Stimulated activated memory B cell treated with anti-CD40 and anti-IgM and Interleukin-4, amounts not matched to agents 10 μg/mL and 1 μg/mL and 100 μg/mL, for 72 hours (primary cell): ENCODE measurements around the gene PPIP5K2.
"Not testable (repeated sequence)": the region's sequence is repeated elsewhere in the genome, so short reads cannot be mapped to it uniquely, and the experiment has no call there.

Experiments
- ATAC-seq: fragments of 150-1000 bp; cut with Tn5 transposase; 2 replicates; pipeline ENCODE4 v1.10.0; 2021
- H3K27ac Mint-ChIP-seq: one replicate; pipeline ENCODE4 v1.8.0; 2022; ENCODE audit warnings: mild to moderate bottlenecking, mixed read lengths
- H3K27me3 Mint-ChIP-seq: one replicate; pipeline ENCODE4 v1.8.0; 2022; ENCODE audit warnings: mixed read lengths
- H3K36me3 Mint-ChIP-seq: one replicate; pipeline ENCODE4 v1.8.0; 2022; ENCODE audit warnings: mixed read lengths
- H3K4me1 Mint-ChIP-seq: one replicate; pipeline ENCODE4 v1.8.0; 2022; ENCODE audit warnings: mixed read lengths
- H3K4me3 Mint-ChIP-seq: one replicate; pipeline ENCODE4 v1.8.0; 2022; ENCODE audit warnings: mild to moderate bottlenecking, moderate library complexity, mixed read lengths
- H3K9me3 Mint-ChIP-seq: one replicate; pipeline ENCODE4 v1.8.0; 2022; ENCODE audit warnings: mixed read lengths

The PPIP5K2 gene

GRCh38 chr5:103119765-103120606, at the start of gene PPIP5K2, which contains the start of gene GIN1:
Gene PPIP5K2 (plus strand): TSS chr5:103120301. CDS start chr5:103129590, 9,289 bp downstream.
Gene GIN1 (minus strand): TSS chr5:103120138. CDS start chr5:103108707, 11,431 bp downstream.
- peak; percentile 98 for ATAC-seq
- Mint-ChIP-seq H3K27ac (peak within 1 kb of the TSS; percentile 97), H3K9me3 (no peaks in the 10 kb centered on the region), H3K4me3 (peak within 1 kb of the TSS; percentile 91), H3K27me3 (no peaks in the 10 kb centered on the region), H3K4me1 (peaks cover 32% of the 10 kb centered on the region), H3K36me3 (peaks cover 5% of the 10 kb centered on the region)

- H3K4me1 Mint-ChIP-seq, H3K27me3 Mint-ChIP-seq, H3K4me3 Mint-ChIP-seq, H3K36me3 Mint-ChIP-seq, ATAC-seq, H3K27ac Mint-ChIP-seq: not testable (repeated sequence)
- H3K9me3 Mint-ChIP-seq: peaks cover 35% of the 10 kb centered on the region
Observed at GRCh38 chr5:103073500-103073899, 46.6 kb upstream of the PPIP5K2 start.

GRCh38 chr5:103075442-103075841, 44.7 kb upstream of the PPIP5K2 start:
- Mint-ChIP-seq H3K4me3 (no peak overlapping the region), H3K4me1 (no peaks in the 10 kb centered on the region), H3K27ac (no peak overlapping the region), H3K27me3 (no peaks in the 10 kb centered on the region), H3K9me3 (peaks cover 41% of the 10 kb centered on the region), H3K36me3 (no peaks in the 10 kb centered on the region)
- ATAC-seq: no peak

- no peak overlapping the region for H3K4me3 Mint-ChIP-seq
- H3K36me3 Mint-ChIP-seq: peaks cover 17% of the 10 kb centered on the region
- no peaks in the 10 kb centered on the region for H3K27me3 Mint-ChIP-seq
- H3K9me3 Mint-ChIP-seq: peaks cover 53% of the 10 kb centered on the region
- no peaks in the 10 kb centered on the region for H3K4me1 Mint-ChIP-seq
- H3K27ac Mint-ChIP-seq: no peak overlapping the region
- no peak for ATAC-seq
Observed at GRCh38 chr5:103079796-103080195, 40.3 kb upstream of the PPIP5K2 start.

- Mint-ChIP-seq H3K36me3 (peaks cover 69% of the 10 kb centered on the region), H3K9me3 (peaks cover 33% of the 10 kb centered on the region), H3K4me3 (no peak overlapping the region), H3K27ac (no peak overlapping the region), H3K4me1 (no peaks in the 10 kb centered on the region), H3K27me3 (no peaks in the 10 kb centered on the region)
- ATAC-seq: no peak
Observed at GRCh38 chr5:103086547-103086946, 33.6 kb upstream of the PPIP5K2 start.

- H3K27me3 Mint-ChIP-seq: no peaks in the 10 kb centered on the region
- no peaks in the 10 kb centered on the region for H3K4me1 Mint-ChIP-seq
- no peak overlapping the region for H3K4me3 Mint-ChIP-seq
- H3K27ac Mint-ChIP-seq: no peak overlapping the region
- no peak for ATAC-seq
- peaks cover 16% of the 10 kb centered on the region for H3K9me3 Mint-ChIP-seq
- H3K36me3 Mint-ChIP-seq: peaks cover 74% of the 10 kb centered on the region
Observed at GRCh38 chr5:103089272-103089671, 30.8 kb upstream of the PPIP5K2 start.

- H3K27ac Mint-ChIP-seq: no peak overlapping the region
- no peaks in the 10 kb centered on the region for H3K4me1 Mint-ChIP-seq
- no peak overlapping the region for H3K4me3 Mint-ChIP-seq
- peaks cover 10% of the 10 kb centered on the region for H3K9me3 Mint-ChIP-seq
- H3K36me3 Mint-ChIP-seq: peaks cover 64% of the 10 kb centered on the region
- H3K27me3 Mint-ChIP-seq: no peaks in the 10 kb centered on the region
- no peak for ATAC-seq
Observed at GRCh38 chr5:103090791-103091190, 29.3 kb upstream of the PPIP5K2 start.

- Mint-ChIP-seq H3K36me3 (peaks cover 62% of the 10 kb centered on the region), H3K9me3 (peaks cover 2% of the 10 kb centered on the region), H3K4me1 (no peaks in the 10 kb centered on the region), H3K27me3 (no peaks in the 10 kb centered on the region), H3K27ac (no peak overlapping the region), H3K4me3 (no peak overlapping the region)
- ATAC-seq: no peak
Observed at GRCh38 chr5:103092676-103093075, 27.4 kb upstream of the PPIP5K2 start.

GRCh38 chr5:103093727-103094126, 26.4 kb upstream of the PPIP5K2 start:
- Mint-ChIP-seq H3K36me3 (peaks cover 53% of the 10 kb centered on the region), H3K4me1 (no peaks in the 10 kb centered on the region), H3K9me3 (peaks cover 2% of the 10 kb centered on the region), H3K4me3 (no peak overlapping the region), H3K27me3 (no peaks in the 10 kb centered on the region), H3K27ac (no peak overlapping the region)
- ATAC-seq: no peak

GRCh38 chr5:103094737-103095136, 25.4 kb upstream of the PPIP5K2 start:
- no peak overlapping the region for H3K4me3 Mint-ChIP-seq
- no peak for ATAC-seq

GRCh38 chr5:103098993-103099392, 21.1 kb upstream of the PPIP5K2 start:
- no peaks in the 10 kb centered on the region for H3K9me3 Mint-ChIP-seq
- H3K4me1 Mint-ChIP-seq: no peaks in the 10 kb centered on the region
- ATAC-seq: no peak
- no peak overlapping the region for H3K27ac Mint-ChIP-seq
- no peaks in the 10 kb centered on the region for H3K27me3 Mint-ChIP-seq
- H3K36me3 Mint-ChIP-seq: peaks cover 39% of the 10 kb centered on the region
- H3K4me3 Mint-ChIP-seq: no peak overlapping the region

More at GRCh38 chr5:103094737-103095136, 25.4 kb upstream of the PPIP5K2 start:
- peaks cover 2% of the 10 kb centered on the region for H3K9me3 Mint-ChIP-seq
- H3K27me3 Mint-ChIP-seq: no peaks in the 10 kb centered on the region
- H3K36me3 Mint-ChIP-seq: peaks cover 46% of the 10 kb centered on the region
- no peak overlapping the region for H3K27ac Mint-ChIP-seq
- H3K4me1 Mint-ChIP-seq: no peaks in the 10 kb centered on the region

GRCh38 chr5:103101079-103101750, 18.9 kb upstream of the PPIP5K2 start:
- ATAC-seq: no peak
- peaks cover 35% of the 10 kb centered on the region for H3K36me3 Mint-ChIP-seq
- H3K4me3 Mint-ChIP-seq: no peak overlapping the region
- no peaks in the 10 kb centered on the region for H3K27me3 Mint-ChIP-seq
- H3K9me3 Mint-ChIP-seq: no peaks in the 10 kb centered on the region
- no peaks in the 10 kb centered on the region for H3K4me1 Mint-ChIP-seq
- H3K27ac Mint-ChIP-seq: no peak overlapping the region

- peaks cover 28% of the 10 kb centered on the region for H3K36me3 Mint-ChIP-seq
- H3K4me3 Mint-ChIP-seq: no peak overlapping the region
- H3K27ac Mint-ChIP-seq: no peak overlapping the region
- no peaks in the 10 kb centered on the region for H3K9me3 Mint-ChIP-seq
- no peaks in the 10 kb centered on the region for H3K27me3 Mint-ChIP-seq
- ATAC-seq: no peak
- no peaks in the 10 kb centered on the region for H3K4me1 Mint-ChIP-seq
Observed at GRCh38 chr5:103102234-103102633, 17.9 kb upstream of the PPIP5K2 start.

- H3K4me3 Mint-ChIP-seq: no peak overlapping the region
- ATAC-seq: no peak
- H3K4me1 Mint-ChIP-seq: peaks cover 22% of the 10 kb centered on the region
- no peak overlapping the region for H3K27ac Mint-ChIP-seq
- H3K9me3 Mint-ChIP-seq: peaks cover 3% of the 10 kb centered on the region
- no peaks in the 10 kb centered on the region for H3K27me3 Mint-ChIP-seq
- peaks cover 15% of the 10 kb centered on the region for H3K36me3 Mint-ChIP-seq
Observed at GRCh38 chr5:103108086-103108485, 12.0 kb upstream of the PPIP5K2 start.

GRCh38 chr5:103109277-103109676, 10.8 kb upstream of the PPIP5K2 start:
- no peak for ATAC-seq
- Mint-ChIP-seq H3K36me3 (peaks cover 9% of the 10 kb centered on the region), H3K27me3 (no peaks in the 10 kb centered on the region), H3K4me1 (peaks cover 30% of the 10 kb centered on the region), H3K27ac (no peak overlapping the region), H3K9me3 (peaks cover 3% of the 10 kb centered on the region), H3K4me3 (no peak overlapping the region)

- peaks cover 3% of the 10 kb centered on the region for H3K9me3 Mint-ChIP-seq
- ATAC-seq: no peak
- no peaks in the 10 kb centered on the region for H3K27me3 Mint-ChIP-seq
- H3K27ac Mint-ChIP-seq: no peak overlapping the region
- H3K4me3 Mint-ChIP-seq: no peak overlapping the region
- peaks cover 40% of the 10 kb centered on the region for H3K4me1 Mint-ChIP-seq
- H3K36me3 Mint-ChIP-seq: peaks cover 12% of the 10 kb centered on the region
Observed at GRCh38 chr5:103110403-103110802, 9.7 kb upstream of the PPIP5K2 start.
